ENCODE results near the gene ECI2. TPM values are rescaled to one million over a fixed set of nuclear protein-coding genes. Genes with fewer than 3 reads are reported as not detected.
"Not testable (repeated sequence)": the region's sequence is repeated elsewhere in the genome, so short reads cannot be mapped to it uniquely, and the experiment has no call there.

The ECI2 gene
- total RNA-seq, 4 donors from 2014 or later = 11.7 to 38.0 (median 19.1) TPM

GRCh38 chr6:4093288-4093687 is 42.1 kb downstream of the ECI2 start:
- intact Hi-C loops (cut with DNase I) = no loop called here
- H3K4me1 ChIP-seq = no peaks in the 10 kb centered on the region
- H3K36me3 ChIP-seq = no peaks in the 10 kb centered on the region
- no peak for DNase-seq
- TF ChIP-seq CTCF (IDR thresholded peaks at IDR 0.05) (no peak), POLR2A (IDR thresholded peaks at IDR 0.05) (no peak)
- no peaks in the 10 kb centered on the region for H3K9me3 ChIP-seq
- H3K4me3 ChIP-seq = no peak overlapping the region
- 79 to 81% methylated on average over 1 of the region's 1 CpG for WGBS, 2 donors
- H3K27me3 ChIP-seq = no peaks in the 10 kb centered on the region
- H3K27ac ChIP-seq = no peak overlapping the region

GRCh38 chr6:4091941-4092340 is 43.4 kb downstream of the ECI2 start:
- Histone ChIP-seq H3K36me3 (no peaks in the 10 kb centered on the region), H3K4me3 (no peak overlapping the region), H3K9me3 (no peaks in the 10 kb centered on the region), H3K27me3 (no peaks in the 10 kb centered on the region), H3K27ac (no peak overlapping the region), H3K4me1 (no peaks in the 10 kb centered on the region)
- intact Hi-C loops (cut with DNase I) = no loop called here
- DNase-seq = no peak
- WGBS, 2 donors = 89 to 92% methylated on average over 7 of the region's 7 CpGs
- TF ChIP-seq CTCF (IDR thresholded peaks at IDR 0.05) = no peak
- TF ChIP-seq POLR2A (IDR thresholded peaks at IDR 0.05) = no peak

GRCh38 chr6:4090043-4090442 is 45.3 kb downstream of the ECI2 start:
- H3K9me3 ChIP-seq; DNase-seq; intact Hi-C loops (cut with DNase I); H3K27me3 ChIP-seq; H3K4me1 ChIP-seq; H3K36me3 ChIP-seq; H3K4me3 ChIP-seq; H3K27ac ChIP-seq: not testable (repeated sequence)
- no CpG with 5 or more reads among the region's 26 CpGs for WGBS, 2 donors

DNA sequence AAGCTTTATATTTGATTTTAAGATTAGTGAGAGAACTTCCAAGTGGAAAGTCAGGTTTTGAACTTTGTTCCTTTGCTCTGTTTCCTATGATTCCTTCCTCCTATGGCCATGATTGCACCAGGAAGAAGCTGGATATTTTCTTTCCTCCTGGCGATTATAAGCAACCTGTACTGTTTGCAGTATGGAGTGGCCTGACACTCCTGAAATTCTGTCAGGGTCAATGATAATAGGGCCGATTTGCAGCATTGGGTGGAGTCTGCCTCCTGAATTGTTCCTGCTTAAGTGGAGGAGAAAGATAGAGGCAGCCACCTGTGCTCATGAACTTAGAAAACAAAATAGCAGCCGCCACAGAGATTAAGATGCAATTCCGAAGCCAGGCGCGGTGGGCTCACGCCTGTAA is 46.7 kb downstream of the ECI2 start:
- Histone ChIP-seq H3K9me3 (no peaks in the 10 kb centered on the region), H3K4me1 (no peaks in the 10 kb centered on the region), H3K27me3 (no peaks in the 10 kb centered on the region), H3K27ac (no peak overlapping the region), H3K4me3 (no peak overlapping the region), H3K36me3 (no peaks in the 10 kb centered on the region)
- intact Hi-C loops (cut with DNase I) = no loop called here
- 89 to 90% methylated on average over 7 of the region's 7 CpGs for WGBS, 2 donors
- no peak for TF ChIP-seq CTCF (IDR thresholded peaks at IDR 0.05)
- TF ChIP-seq POLR2A (IDR thresholded peaks at IDR 0.05) = no peak
- no peak for DNase-seq

DNA sequence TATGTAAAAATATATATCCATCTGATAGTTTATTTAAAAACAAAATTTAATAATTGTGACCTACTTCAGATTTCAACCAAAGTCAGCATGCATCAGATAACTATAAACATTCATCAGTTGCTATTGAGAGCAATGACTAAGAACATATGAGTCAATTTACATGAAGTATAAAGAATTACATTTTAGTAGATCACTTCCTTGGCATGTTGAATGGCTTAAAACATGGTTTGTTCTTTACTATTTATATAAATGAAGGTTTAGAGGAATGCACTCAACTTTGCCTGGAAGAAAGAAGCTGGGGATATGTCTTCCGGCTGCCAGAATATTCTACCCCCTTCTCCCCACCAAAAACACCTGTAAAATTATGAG is 50.1 kb downstream of the ECI2 start:
- no peak overlapping the region for H3K4me3 ChIP-seq
- H3K36me3 ChIP-seq = no peaks in the 10 kb centered on the region
- TF ChIP-seq CTCF (IDR thresholded peaks at IDR 0.05) = no peak
- no peak for TF ChIP-seq POLR2A (IDR thresholded peaks at IDR 0.05)
- no peak overlapping the region for H3K27ac ChIP-seq
- no peaks in the 10 kb centered on the region for H3K4me1 ChIP-seq
- intact Hi-C loops (cut with DNase I) = no loop called here
- no peak for DNase-seq
- WGBS, 2 donors = 93% methylated on average over 1 of the region's 1 CpG
- H3K9me3 ChIP-seq = no peaks in the 10 kb centered on the region
- H3K27me3 ChIP-seq = no peaks in the 10 kb centered on the region

Data from esophagus squamous epithelium (tissue), 5 donors.